Left ventricle myocardium superior (tissue), 1 donor: ENCODE measurements around the gene TMEM179. TPM values are rescaled to one million over a fixed set of nuclear protein-coding genes. Genes with fewer than 3 reads are reported as not detected.

Experiments used
- ATAC-seq: fragments of 200-7000 bp; cut with Tn5 transposase; one replicate; pipeline ENCODE4 v1.9.1; 2020; ENCODE audit warnings: mild to moderate bottlenecking, moderate library complexity
- DNase-seq: peaks from one replicate; pipeline ENCODE4 v3.0.0-alpha.2; 2020
- intact Hi-C: fragments of 100-400 bp; cut with micrococcal nuclease; formaldehyde crosslinking; loops from one replicate; pipeline ENCODE4 v1.11.0; 2022
- total RNA-seq: library from RNA; stranded (reverse); fragmentation: NEBNext Ultra II Directional; extraction: Animal tissue kit (Norgen Biotek cat#: 25700); gene quantifications from one replicate; pipeline ENCODE4 v1.2.1, GENCODE V29; 2021
- donor health status: DM: no; HTN: yes; CAD: no; lungs with severe emphysema.

Gene TMEM179
- total RNA-seq, 1 donor from 2014 or later = not detected

DNA sequence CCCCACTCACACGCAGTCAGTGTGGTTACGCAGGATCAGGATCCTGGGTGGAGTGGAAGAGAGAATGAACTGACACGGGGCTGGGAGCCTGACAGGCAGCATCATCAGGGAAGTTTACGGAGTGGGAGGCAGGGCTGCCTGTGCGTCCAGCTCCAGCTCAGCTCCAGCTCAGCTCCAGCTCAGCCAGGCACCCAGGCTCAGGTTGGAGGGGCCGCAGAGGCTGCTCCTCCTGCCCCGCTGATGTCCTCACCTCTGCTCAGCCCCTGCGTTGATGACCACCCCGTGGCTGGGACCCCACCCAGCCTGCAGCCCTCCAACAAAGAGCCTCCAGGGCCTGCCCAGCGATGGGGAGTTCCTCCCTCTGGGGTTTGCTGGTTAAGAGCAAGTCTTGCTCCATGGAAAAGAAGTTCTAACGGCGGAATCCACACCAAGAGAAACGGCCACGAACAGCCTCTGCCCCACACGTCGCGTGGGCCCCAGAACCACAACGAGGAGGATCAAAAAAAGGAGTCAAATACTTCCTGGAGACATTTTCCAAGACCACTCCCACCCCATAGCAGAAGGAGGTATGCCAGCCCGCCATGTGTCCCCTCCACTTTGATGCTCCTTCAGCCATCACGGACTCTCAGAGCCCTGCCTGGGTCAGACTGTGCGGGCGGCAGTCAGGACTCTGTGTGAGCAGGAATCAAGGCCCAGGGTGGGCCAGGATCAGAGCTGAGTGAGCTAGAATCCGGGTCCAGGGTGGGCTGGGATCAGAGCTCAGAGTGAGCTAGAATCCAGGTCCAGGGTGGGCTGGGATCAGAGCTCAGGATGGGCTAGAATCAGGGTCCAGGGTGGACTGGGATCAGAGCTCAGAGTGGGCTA, 42.7 kb downstream of the TMEM179 start:
- ATAC-seq = no peak
- intact Hi-C loops = loop anchor here (5.0 kb wide), 1 partner anchor 425 kb away; the partner anchor contains the start of gene KIF26A
- DNase-seq = peak; percentile 23

DNA sequence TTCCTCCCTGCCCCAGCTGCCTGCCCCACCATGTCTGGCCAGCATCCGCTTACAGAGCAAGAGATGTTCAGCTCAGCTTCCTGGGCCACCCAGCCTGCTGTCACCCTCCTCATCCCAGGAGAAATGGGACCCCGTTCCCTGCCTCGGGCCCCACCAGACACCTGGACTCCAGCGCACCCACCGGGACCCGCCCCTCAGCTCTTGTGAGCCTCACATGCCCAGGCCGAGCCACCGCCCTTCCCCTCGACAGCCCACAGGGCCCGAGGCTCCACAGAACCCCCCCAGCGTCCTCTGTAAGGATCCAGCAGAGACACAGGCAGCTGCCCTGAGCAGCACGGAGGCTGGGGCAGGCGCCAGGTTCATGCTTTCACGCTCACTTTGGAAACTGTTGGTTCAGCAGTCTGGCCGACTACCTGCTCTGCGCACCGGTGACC, 43.4 kb downstream of the TMEM179 start:
- ATAC-seq (no peak), DNase-seq (peak; percentile 24)
- intact Hi-C loops = loop anchor here (5.0 kb wide), 1 partner anchor 424 kb away; the partner anchor contains the start of gene KIF26A

DNA sequence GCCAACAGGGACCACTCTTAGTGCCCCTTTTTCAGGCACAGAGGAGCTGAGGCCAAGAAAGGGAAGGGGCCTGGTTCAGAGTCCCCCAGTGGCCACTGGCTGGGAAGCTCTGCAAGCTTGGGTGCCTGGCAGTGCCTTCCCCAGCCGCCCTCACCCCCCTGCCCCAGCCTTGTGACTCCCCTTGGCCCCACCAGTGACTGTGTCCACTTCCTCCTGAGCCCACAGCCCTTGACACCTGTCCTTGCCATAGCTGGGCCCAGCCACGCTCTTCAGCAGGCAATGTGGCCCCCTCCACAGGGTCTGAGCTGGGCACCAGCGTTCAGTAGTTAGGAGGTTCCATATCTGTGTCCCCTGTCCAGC, 44.0 kb downstream of the TMEM179 start:
- intact Hi-C loops = loop anchor here (5.0 kb wide), 1 partner anchor 423 kb away; the partner anchor contains the start of gene KIF26A
- DNase-seq = peak; percentile 9
- ATAC-seq = no peak

DNA sequence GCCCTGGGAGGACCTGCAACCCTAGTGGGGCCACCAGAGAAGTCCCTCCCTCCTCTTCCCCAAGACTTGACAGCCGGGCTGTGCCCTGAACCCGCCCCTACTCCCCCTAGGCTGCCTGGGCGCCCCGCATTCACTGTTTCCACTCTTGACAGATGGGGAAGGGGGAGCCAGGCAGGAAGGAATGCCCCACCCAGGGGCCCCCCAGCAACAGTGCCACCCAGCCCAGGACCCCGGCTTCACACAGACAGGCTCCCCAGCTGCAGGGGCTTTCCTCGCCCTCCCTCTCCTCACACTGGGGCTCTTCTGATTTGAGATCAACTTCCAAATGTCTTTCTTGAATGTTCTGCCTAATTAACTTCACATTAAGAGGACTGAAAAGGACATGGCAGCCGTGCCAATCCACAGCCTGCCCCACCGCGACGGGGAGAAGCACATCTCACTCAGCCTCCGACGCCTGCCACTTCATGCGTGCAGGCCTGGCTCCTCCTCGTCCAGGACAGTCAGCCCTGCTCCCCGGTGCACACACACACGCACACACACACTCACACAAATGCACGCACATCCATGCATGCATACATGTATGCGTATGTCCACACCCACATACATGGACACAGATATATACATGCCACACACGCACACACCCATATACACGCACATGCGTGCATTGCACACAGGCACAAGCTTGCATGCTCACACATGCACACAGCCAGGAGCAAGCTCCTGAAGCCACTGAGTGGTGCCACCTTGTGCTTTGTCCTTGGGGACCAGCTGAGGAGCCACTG, 44.6 kb downstream of the TMEM179 start:
- ATAC-seq (no peak), DNase-seq (peak; percentile 21)
- intact Hi-C loops = loop anchor here (5.0 kb wide), 1 partner anchor 423 kb away; the partner anchor contains the start of gene KIF26A

- no peak for ATAC-seq
- intact Hi-C loops = no loop called here
- peak; percentile 18 for DNase-seq
These were observed 45.4 kb downstream of the TMEM179 start for GRCh38 chr14:104559028-104559803.

DNA sequence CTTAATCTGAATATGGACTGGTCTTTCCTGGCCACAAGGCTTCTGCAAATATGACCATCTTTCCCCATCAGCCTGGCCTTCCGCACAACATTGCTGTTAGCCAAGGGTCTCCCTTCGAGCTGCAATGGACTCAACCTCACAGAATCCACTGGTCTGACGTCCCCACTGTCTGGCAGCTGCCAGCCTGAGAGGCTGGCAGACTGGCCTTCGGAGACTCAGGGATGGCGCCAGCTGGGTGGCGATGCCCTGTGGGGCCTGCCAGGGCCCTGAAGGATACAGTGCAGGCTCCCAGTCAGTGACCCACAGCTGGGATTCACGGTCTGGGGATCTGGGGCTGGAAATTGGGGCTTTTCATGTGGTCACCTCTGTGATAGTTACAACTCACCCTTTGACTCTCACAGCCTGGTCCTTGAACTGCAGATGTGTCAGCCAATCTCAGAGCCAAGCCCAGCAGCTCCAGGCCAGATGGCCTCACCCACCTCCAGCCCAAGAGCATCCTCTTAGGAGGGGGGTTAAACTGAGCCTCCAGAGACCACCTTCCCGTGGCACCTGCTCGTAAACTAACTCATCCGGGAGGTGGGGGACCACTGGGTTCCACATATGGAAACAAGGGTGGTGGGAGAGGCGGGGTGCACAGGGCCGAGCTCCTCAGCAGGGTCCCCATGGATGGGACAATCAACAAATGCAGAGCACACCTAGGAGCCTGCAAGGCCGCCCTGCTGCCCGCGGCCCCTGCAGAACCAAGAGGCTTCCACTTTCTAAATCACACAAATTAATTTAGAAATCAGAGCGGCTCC, 46.1 kb downstream of the TMEM179 start:
- intact Hi-C loops = no loop called here
- peak; percentile 23 for DNase-seq
- ATAC-seq = peak; percentile 14

DNA sequence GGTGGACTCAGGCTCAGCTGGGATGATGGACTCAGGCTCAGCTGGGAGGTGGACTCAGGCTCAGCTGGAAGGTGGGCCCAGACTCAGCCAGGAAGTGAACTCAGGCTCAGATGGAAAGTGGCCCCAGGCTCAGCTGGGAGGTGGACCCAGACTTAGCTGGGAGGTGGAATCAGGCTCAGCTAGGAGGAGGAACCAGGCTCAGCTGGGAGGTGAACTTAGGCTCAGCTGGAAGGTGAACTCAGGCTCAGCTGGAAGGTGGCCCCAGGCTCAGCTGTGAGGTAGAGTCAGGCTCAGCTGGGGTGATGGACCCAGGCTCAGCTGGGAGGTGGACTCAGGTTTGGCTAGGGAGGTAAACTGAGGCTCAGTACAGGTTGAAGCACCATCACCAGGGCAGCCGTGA, 46.8 kb downstream of the TMEM179 start:
- DNase-seq = no peak
- ATAC-seq = no peak
- intact Hi-C loops = no loop called here

DNA sequence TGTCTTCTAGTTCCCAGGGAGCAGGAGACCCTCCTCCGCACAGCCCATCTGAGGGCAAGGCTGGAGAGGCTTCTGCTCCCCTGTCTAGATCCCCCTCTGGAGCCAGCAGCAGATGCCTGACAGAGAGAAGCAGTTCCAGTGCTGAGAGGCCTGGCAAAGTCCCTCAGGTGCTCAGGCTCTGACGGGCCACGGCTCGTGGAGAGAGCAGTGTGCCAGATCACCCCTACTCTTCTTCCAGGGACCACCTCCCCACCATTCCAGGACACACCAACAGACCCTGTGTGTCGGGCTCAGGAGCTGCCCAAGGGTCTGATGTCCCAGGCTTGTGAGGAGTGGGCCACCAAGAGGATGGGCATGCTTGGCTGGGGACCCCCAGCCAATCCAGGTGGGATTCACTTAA, 47.5 kb downstream of the TMEM179 start:
- ATAC-seq (no peak), DNase-seq (peak; percentile 18)
- intact Hi-C loops = no loop called here

GRCh38 chr14:104556256-104557021, 48.1 kb downstream of the TMEM179 start:
- peak; percentile 17 for DNase-seq
- no peak for ATAC-seq
- intact Hi-C loops = no loop called here

DNA sequence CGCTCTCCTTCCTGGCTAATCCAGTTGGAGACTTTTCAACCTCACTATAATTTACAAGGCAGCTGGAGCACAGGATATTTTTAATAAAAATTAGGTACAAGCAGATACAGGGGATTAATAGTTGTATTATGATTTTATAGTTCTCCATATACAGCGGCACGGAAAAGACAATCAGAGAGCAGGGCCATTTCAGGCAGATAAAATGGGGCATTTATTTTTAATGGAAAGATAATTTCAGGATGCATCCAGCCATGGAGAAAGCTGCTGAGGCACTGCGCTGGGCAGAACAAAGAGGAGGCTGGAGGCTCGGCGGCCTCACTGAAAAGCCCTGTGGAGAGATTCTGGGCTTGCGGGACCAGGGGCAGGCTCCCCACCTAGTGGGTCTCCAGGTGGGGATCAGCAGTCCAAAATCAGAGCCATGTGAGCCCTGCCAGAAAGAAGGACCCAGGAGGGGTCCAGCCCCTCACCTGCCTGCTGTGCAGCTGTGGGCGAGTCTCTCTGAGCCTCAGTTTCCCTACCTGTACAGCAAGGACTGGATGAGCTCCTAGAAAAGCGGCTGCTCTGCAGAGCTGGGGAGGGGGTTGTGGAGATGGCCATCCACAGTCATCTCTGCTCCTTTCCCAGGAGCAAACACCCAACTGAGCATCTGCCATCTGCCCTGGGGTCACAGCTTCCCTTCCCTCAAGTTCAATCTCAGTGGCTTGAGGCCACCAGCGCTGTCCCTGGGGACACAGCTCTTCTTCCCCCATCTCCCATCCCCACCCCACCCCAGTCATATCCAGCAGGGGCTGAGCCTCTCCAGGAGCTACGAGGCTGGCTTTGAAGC, 48.9 kb downstream of the TMEM179 start:
- DNase-seq = no peak
- intact Hi-C loops = no loop called here
- ATAC-seq = no peak

GRCh38 chr14:104554608-104555429, 49.8 kb downstream of the TMEM179 start:
- DNase-seq (peak; percentile 25), ATAC-seq (no peak)
- intact Hi-C loops = no loop called here

- intact Hi-C loops = no loop called here
- ATAC-seq = no peak
- peak; percentile 18 for DNase-seq
These were observed 50.4 kb downstream of the TMEM179 start for GRCh38 chr14:104554088-104554607.

DNA sequence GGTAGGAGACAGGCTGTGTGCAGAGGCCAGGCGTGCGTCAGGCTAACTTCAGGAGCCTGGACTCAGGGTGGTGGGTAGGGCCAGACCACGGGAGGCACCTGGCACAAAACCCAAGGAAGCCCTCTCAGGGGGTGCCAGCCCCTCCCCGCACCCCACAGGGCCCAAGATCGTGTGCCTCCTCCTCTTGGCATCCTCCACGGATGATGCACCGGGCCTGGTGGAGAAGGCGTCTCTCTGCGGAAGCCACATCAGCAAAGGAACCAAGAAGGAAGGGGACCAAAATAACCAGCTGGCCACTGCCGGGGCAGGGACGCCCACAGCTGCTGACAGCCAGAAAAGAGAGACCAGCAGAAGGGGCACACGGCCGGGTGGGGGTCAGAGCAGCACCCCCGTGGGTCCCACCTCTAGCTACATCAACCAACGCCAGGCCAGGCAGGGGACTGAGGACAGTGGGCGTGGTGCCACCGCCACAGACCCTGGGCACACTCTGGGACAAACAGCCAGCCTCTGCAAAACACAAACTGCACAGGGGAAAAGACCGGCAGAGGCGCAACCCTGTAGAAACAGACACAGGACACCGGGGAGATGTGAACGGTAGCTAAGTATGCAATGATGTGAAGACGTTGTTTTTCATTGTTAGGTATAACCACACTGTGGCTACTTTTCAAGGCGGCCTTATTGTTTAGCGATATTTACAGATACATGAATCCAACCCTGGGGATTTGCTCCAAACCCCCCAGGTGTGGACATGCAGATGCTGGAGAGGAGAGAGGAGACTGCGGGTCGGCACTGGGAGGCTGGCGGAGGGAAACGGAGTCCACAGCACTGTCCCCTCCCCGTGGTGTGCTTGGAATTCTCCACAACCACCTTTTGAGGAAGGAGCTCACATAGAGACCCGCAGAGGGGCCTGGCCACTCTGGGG, 51.1 kb downstream of the TMEM179 start:
- intact Hi-C loops = no loop called here
- no peak for ATAC-seq

DNA sequence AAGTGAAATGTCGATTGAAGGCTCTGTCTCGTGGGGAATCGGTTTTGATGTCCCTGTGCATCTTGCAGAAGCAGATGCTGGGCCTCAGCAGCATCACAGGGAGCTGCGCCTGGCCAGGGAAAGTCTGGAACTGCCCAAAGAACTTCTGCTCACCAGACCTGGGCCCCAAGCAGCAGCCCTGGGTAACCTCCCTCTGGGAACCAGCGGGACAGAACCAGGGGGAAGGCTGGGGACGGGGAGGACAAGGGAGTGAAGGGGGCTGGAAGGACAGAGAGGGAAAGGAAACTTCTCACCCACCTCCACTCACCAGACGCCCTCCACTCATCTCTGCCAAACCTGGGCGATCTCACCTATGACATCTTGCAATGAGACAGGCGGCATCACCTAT, 51.8 kb downstream of the TMEM179 start:
- DNase-seq (no peak), ATAC-seq (no peak)
- intact Hi-C loops = no loop called here

More for the DNA sequence above, 51.1 kb downstream of the TMEM179 start:
- DNase-seq = peak; percentile 12
